GM23338 (cell line): ENCODE data around the gene KCNJ6. TPM values are rescaled to one million over a fixed set of nuclear protein-coding genes. Genes with fewer than 3 reads are reported as not detected.

Source experiments
- ATAC-seq: fragments of 200-7000 bp; cut with Tn5 transposase; 3 replicates; pipeline ENCODE4 v1.9.1; 2020
- DNase-seq: peaks from one replicate; pipeline ENCODE4 v3.0.0-alpha.2; 2015; ENCODE audit warnings: low spot score
- H2AFZ ChIP-seq: fragments of 200-600 bp; sonication (generic); 2 replicates; pipeline ENCODE4 v1.8.0; 2016; ENCODE audit warnings: antibody characterized with exemption, mild to moderate bottlenecking, moderate library complexity
- H3F3A ChIP-seq: fragments of 200-600 bp; sonication (generic); replicated peaks from 2 replicates; pipeline ENCODE4 v1.8.0; 2017; ENCODE audit warnings: antibody characterized with exemption, mixed run types, low read depth
- H3K27ac ChIP-seq: fragments of 200-600 bp; sonication (generic); 2 replicates; pipeline ENCODE4 v1.6.1; 2016; ENCODE audit warnings: low read depth
- H3K27me3 ChIP-seq: fragments of 200-600 bp; sonication (generic); 2 replicates; pipeline ENCODE4 v1.8.0; 2016; ENCODE audit warnings: mild to moderate bottlenecking, mixed run types, moderate library complexity; ENCODE audit not compliant: insufficient read depth
- H3K36me3 ChIP-seq: fragments of 200-600 bp; sonication (generic); 2 replicates; pipeline ENCODE4 v1.8.0; 2016; ENCODE audit warnings: mild to moderate bottlenecking; ENCODE audit not compliant: insufficient read depth
- H3K4me1 ChIP-seq: fragments of 200-600 bp; sonication (generic); 2 replicates; pipeline ENCODE4 v1.8.0; 2016; ENCODE audit warnings: mild to moderate bottlenecking, moderate library complexity; ENCODE audit not compliant: insufficient read depth
- H3K4me2 ChIP-seq: fragments of 200-600 bp; sonication (generic); 2 replicates; pipeline ENCODE4 v1.7.1; 2017; ENCODE audit warnings: mixed run types
- H3K4me3 ChIP-seq: fragments of 200-600 bp; sonication (generic); 2 replicates; pipeline ENCODE4 v1.6.1; 2016; ENCODE audit warnings: mixed run types
- H3K79me2 ChIP-seq: fragments of 200-600 bp; sonication (generic); replicated peaks from 2 replicates; pipeline ENCODE4 v1.8.0; 2017; ENCODE audit warnings: mild to moderate bottlenecking; ENCODE audit not compliant: insufficient read depth
- H3K9me2 ChIP-seq: fragments of 200-600 bp; sonication (generic); 2 replicates; pipeline ENCODE4 v1.8.0; 2017; ENCODE audit not compliant: insufficient read depth
- H4K20me1 ChIP-seq: fragments of 200-600 bp; sonication (generic); replicated peaks from 2 replicates; pipeline ENCODE4 v1.8.0; 2017; ENCODE audit warnings: mild to moderate bottlenecking; ENCODE audit not compliant: insufficient read depth
- H3K27ac Mint-ChIP-seq: 2 replicates; pipeline ENCODE4 v1.8.0; 2020; ENCODE audit warnings: inconsistent platforms, mild to moderate bottlenecking, moderate library complexity, mixed read lengths
- H3K27me3 Mint-ChIP-seq: 3 replicates; pipeline ENCODE4 v1.8.0; 2022; ENCODE audit warnings: low read depth, mild to moderate bottlenecking, moderate library complexity, mixed read lengths, inconsistent platforms; ENCODE audit not compliant: insufficient read depth, poor library complexity
- H3K36me3 Mint-ChIP-seq: 3 replicates; pipeline ENCODE4 v1.8.0; 2021; ENCODE audit warnings: low read depth, mild to moderate bottlenecking, inconsistent platforms, moderate library complexity, mixed read lengths
- H3K4me1 Mint-ChIP-seq: 3 replicates; pipeline ENCODE4 v1.8.0; 2020; ENCODE audit warnings: mild to moderate bottlenecking, inconsistent platforms, mixed read lengths
- H3K4me3 Mint-ChIP-seq: 3 replicates; pipeline ENCODE4 v1.8.0; 2021; ENCODE audit warnings: moderate library complexity, mild to moderate bottlenecking, inconsistent platforms, mixed read lengths
- H3K9me3 Mint-ChIP-seq: 3 replicates; pipeline ENCODE4 v1.8.0; 2020; ENCODE audit warnings: moderate library complexity, mild to moderate bottlenecking, inconsistent platforms, mixed read lengths
- CREB1 ChIP-seq: fragments of 250-450 bp; sonication (Bioruptor Pico); IDR thresholded peaks from 2 replicates; pipeline ENCODE4 v1.5.0; 2020; ENCODE audit warnings: low read depth, mild to moderate bottlenecking, moderate library complexity
- CTCF ChIP-seq, 2 experiments: fragments of 200-600 bp in 1 of 2; sonication (generic) in 1 of 2; conservative IDR thresholded peaks; 2 replicates each; pipeline versions ENCODE4 v1.5.1 to v1.6.1; 2016 to 2017; ENCODE audit warnings: antibody characterized with exemption in 2 of 2, low read depth in 2 of 2, mild to moderate bottlenecking in 2 of 2, moderate library complexity in 1 of 2
- EZH2 ChIP-seq: fragments of 200-600 bp; sonication (generic); IDR thresholded peaks from one replicate; pipeline ENCODE4 v1.8.0; 2017; ENCODE audit warnings: antibody characterized with exemption, mild to moderate bottlenecking, low read depth; ENCODE audit not compliant: unreplicated experiment
- EZH2phosphoT487 ChIP-seq: fragments of 200-600 bp; sonication (generic); IDR thresholded peaks from one replicate; pipeline ENCODE4 v1.8.1; 2018; ENCODE audit warnings: antibody characterized with exemption; ENCODE audit not compliant: unreplicated experiment
- NANOG ChIP-seq: IDR thresholded peaks from 2 replicates; pipeline ENCODE4 v1.6.1; 2016; ENCODE audit warnings: antibody characterized with exemption, borderline replicate concordance
- POLR2AphosphoS5 ChIP-seq: IDR thresholded peaks from 2 replicates; pipeline ENCODE4 v1.6.1; 2016; ENCODE audit warnings: antibody characterized with exemption, low read depth
- REST ChIP-seq: IDR thresholded peaks from one replicate; pipeline ENCODE4 v1.6.1; 2018; ENCODE audit warnings: antibody characterized with exemption; ENCODE audit not compliant: unreplicated experiment
- STAT1 ChIP-seq: IDR thresholded peaks from one replicate; pipeline ENCODE4 v1.6.1; 2016; ENCODE audit warnings: antibody characterized with exemption; ENCODE audit not compliant: unreplicated experiment
- ZNF114 ChIP-seq: fragments of 250-450 bp; sonication (Bioruptor Pico); IDR thresholded peaks from 2 replicates; pipeline ENCODE4 v1.5.0; 2020; ENCODE audit warnings: mild to moderate bottlenecking, moderate library complexity
- ZNF331 ChIP-seq: fragments of 250-450 bp; sonication (Bioruptor Pico); IDR thresholded peaks from 2 replicates; pipeline ENCODE4 v1.5.0; 2020; ENCODE audit warnings: low read depth, mild to moderate bottlenecking, moderate library complexity
- ZNF462 ChIP-seq: fragments of 250-450 bp; sonication (Bioruptor Pico); IDR thresholded peaks from 2 replicates; pipeline ENCODE4 v1.5.0; 2020; ENCODE audit warnings: mild to moderate bottlenecking, moderate library complexity
- polyA plus RNA-seq: library from polyadenylated mRNA; unstranded; fragments of >200 nt; fragmentation: Nextera tagmentation; extraction: Ambion mirVana; gene quantifications from 2 replicates; pipeline ENCODE4 v1.2.1, GENCODE V29; 2016
- total RNA-seq: library from RNA; depleted of rRNA; stranded (reverse); fragments of >200 nt; shearing (Covaris generic); gene quantifications from 2 replicates; pipeline ENCODE4 v1.2.3, GENCODE V29; 2014

Gene KCNJ6
- total and polyA plus RNA-seq, 2 experiments from 2014 or later: 0.48 to 0.52 TPM

- TF ChIP-seq ZNF462 (no peak), POLR2AphosphoS5 (no peak), CTCF (conservative IDR thresholded peaks at IDR 0.05; ENCODE audit: low read depth in 2 of 2) (no peak)
These were observed 340.7 kb downstream of the KCNJ6 start (continued) for GRCh38 chr21:37575580-37575979.

GRCh38 chr21:37574751-37575150 is 341.5 kb downstream of the KCNJ6 start:
- H3F3A ChIP-seq: no peaks in the 10 kb centered on the region
- Mint-ChIP-seq H3K9me3 (peaks cover 33% of the 10 kb centered on the region), H3K27me3 (peaks cover 2% of the 10 kb centered on the region), H3K4me1 (no peaks in the 10 kb centered on the region; the same call in 2 of the 3 replicates), H3K4me3 (no peak overlapping the region), H3K36me3 (peaks cover 32% of the 10 kb centered on the region), H3K27ac (no peak overlapping the region)
- H3K4me2 ChIP-seq: no peak overlapping the region
- no peak overlapping the region for H3K4me3 ChIP-seq
- no peak overlapping the region for H2AFZ ChIP-seq
- H3K9me2 ChIP-seq: no peaks in the 10 kb centered on the region
- H3K27me3 ChIP-seq: no peaks in the 10 kb centered on the region
- ATAC-seq (no peak), DNase-seq (no peak)
- H3K27ac ChIP-seq: no peak overlapping the region
- peaks cover 11% of the 10 kb centered on the region; the same call in 1 of the 2 replicates for H3K36me3 ChIP-seq
- H3K79me2 ChIP-seq: no peaks in the 10 kb centered on the region
- no peaks in the 10 kb centered on the region for H4K20me1 ChIP-seq
- H3K4me1 ChIP-seq: no peaks in the 10 kb centered on the region
- no peak for TF ChIP-seq NANOG
- TF ChIP-seq EZH2: no peak
- TF ChIP-seq CTCF (conservative IDR thresholded peaks at IDR 0.05; ENCODE audit: low read depth in 2 of 2): no peak
- TF ChIP-seq REST: no peak
- TF ChIP-seq CREB1: no peak
- no peak for TF ChIP-seq ZNF114 (CRISPR knock-in tag)
- no peak for TF ChIP-seq EZH2phosphoT487
- no peak for TF ChIP-seq ZNF331 (CRISPR knock-in tag)
- TF ChIP-seq STAT1: no peak
- no peak for TF ChIP-seq POLR2AphosphoS5
